Measurements from ENCODE around the gene SPATS2. TPM values are rescaled to one million over a fixed set of nuclear protein-coding genes. Genes with fewer than 3 reads are reported as not detected.
"Not testable (repeated sequence)": the region's sequence is repeated elsewhere in the genome, so short reads cannot be mapped to it uniquely, and the experiment has no call there.

Gene SPATS2
- total and polyA plus RNA-seq, 2 of the 4 experiments (the other 2 are of a cell fraction) = 50.6 to 63.3 TPM

DNA sequence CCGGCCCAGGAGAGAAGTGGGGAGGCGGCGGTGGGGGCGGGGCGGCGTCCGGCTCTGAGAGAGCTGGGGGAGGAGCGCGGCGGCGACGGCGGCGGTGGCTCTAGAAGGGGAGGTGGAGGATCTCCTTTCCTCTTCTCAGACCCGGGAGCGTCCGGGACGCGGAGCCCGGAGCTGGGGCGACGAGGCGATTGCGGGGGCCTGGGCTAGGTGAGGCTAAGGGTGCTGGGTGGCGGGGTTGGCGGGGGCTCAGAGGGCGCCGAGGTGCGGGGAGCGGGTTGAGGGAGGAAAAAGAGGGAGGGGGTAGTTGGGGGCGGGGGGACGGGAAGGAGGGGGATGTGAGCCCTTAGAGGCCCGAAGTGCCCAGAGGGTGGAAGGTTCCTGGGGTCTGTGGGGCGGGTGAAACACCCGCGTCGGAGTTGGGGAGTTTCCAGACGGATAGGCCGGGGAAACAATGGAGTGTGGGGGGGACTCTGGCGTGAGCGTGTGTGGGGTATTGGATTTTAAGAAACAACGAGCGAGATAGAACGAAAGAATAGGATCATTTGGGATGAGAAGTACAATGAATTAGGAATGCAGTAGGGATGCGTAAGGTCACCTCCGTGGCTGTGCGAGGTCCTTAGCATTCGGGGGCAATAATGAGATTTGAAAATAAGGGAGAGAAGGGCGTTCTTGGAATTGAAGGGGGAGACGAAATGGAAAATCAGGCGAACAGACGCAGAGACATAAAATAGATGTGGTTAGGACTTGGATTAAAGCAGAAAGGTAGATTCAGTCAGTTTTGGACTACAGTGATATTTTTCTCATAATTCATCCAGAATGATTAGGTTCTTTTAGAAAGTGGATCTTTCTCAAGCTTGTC is at the start of gene SPATS2 (continued):
- TF ChIP-seq MAZ (IDR thresholded peaks at IDR 0.05; ENCODE audit: borderline replicate concordance, low read depth, low read length) (no peak), RFX5 (IDR thresholded peaks at IDR 0.05; ENCODE audit: low read depth, low read length) (no peak), USF2 (IDR thresholded peaks at IDR 0.05; ENCODE audit: low read depth, low read length) (no peak)

GRCh38 chr12:49320411-49321103 is 46.7 kb upstream of the SPATS2 start:
- intact Hi-C loops (cut with micrococcal nuclease); POLR2A ChIA-PET (ENCODE audit: unreplicated experiment): not testable (repeated sequence)

More at GRCh38 chr12:49320411-49321103, 46.7 kb upstream of the SPATS2 start:
- H3K4me2 ChIP-seq (ENCODE audit: low read depth, low read length); H3K27ac ChIP-seq (ENCODE audit: insufficient read depth, low read length); H2AK5ac ChIP-seq (ENCODE audit: low read depth, low read length); H2AK9ac ChIP-seq (replicated peaks; ENCODE audit: low read depth, low read length, poor library complexity); H3K14ac ChIP-seq (replicated peaks; ENCODE audit: low read depth, low read length); H3K4me3 ChIP-seq (ENCODE audit: insufficient read depth, low read depth, low read length); H3K4me1 ChIP-seq (ENCODE audit: control insufficient read depth, insufficient read depth, low read length); BruUV-seq (replicated peaks); H2BK5ac ChIP-seq (ENCODE audit: low read depth, low read length, poor library complexity, severe bottlenecking); H3K56ac ChIP-seq (ENCODE audit: extremely low read depth, insufficient read depth, low read length); CTCF ChIA-PET; ATAC-seq (ENCODE audit: low read depth); H4K91ac ChIP-seq (ENCODE audit: insufficient read depth, low read depth, low read length); H4K5ac ChIP-seq (ENCODE audit: low read depth, low read length); DNase-seq; H3K4ac ChIP-seq (ENCODE audit: low read depth, low read length); H4K8ac ChIP-seq (ENCODE audit: low read depth in 2 of 2, low read length in 2 of 2); H2BK120ac ChIP-seq (ENCODE audit: low read depth, low read length); H2BK20ac ChIP-seq (ENCODE audit: low read depth, low read length); H2AFZ ChIP-seq (replicated peaks; ENCODE audit: low read length, poor library complexity); in situ Hi-C loops (cut with MboI; ENCODE audit: low sequenced_read_pairs); H3K9me3 ChIP-seq (ENCODE audit: control insufficient read depth, insufficient read depth, low read length); H2BK15ac ChIP-seq (ENCODE audit: low read depth, low read length); H3K27me3 ChIP-seq (ENCODE audit: control insufficient read depth, insufficient read depth, low read length); H3K9me1 ChIP-seq (ENCODE audit: insufficient read depth, low read length); H4K20me1 ChIP-seq (ENCODE audit: insufficient read depth, low read length); H3K9ac ChIP-seq (ENCODE audit: low read depth, low read length); H3K18ac ChIP-seq (ENCODE audit: low read depth, low read length); dilution Hi-C loops (cut with HindIII; ENCODE audit: low sequenced_read_pairs, unreplicated experiment); H3K36me3 ChIP-seq (ENCODE audit: control insufficient read depth, insufficient read depth, low read length); H3K23ac ChIP-seq (ENCODE audit: low read depth, low read length): not testable (repeated sequence)
- H3K79me1 ChIP-seq (ENCODE audit: low read depth in 1 of 2, low read length in 2 of 2) = peaks cover 9 to 25% of the 10 kb centered on the region in 2 experiments; a peak in 3 of 4 replicates
- 86% methylated on average over 8 of the region's 9 CpGs; no CpG with 5 or more reads in 1 of the 2 experiments for WGBS, 2 experiments (ENCODE audit: extremely low coverage in 2 of 2, insufficient read length in 1 of 2)

All from IMR-90 (cell line).